ENCODE measurements around the gene LACTBL1. TPM values are rescaled to one million over a fixed set of nuclear protein-coding genes. Genes with fewer than 3 reads are reported as not detected.

The LACTBL1 gene
- total and polyA plus RNA-seq, 2 of the 4 experiments (the other 2 are of a cell fraction): not detected

- Histone ChIP-seq H2BK15ac (ENCODE audit: low read depth, low read length) (no peak overlapping the region), H4K8ac (ENCODE audit: low read depth in 2 of 2, low read length in 2 of 2) (no peak overlapping the region), H3K9ac (ENCODE audit: low read depth, low read length) (no peak overlapping the region), H3K56ac (ENCODE audit: extremely low read depth, insufficient read depth, low read length) (no peak overlapping the region), H2AFZ (replicated peaks; ENCODE audit: low read length, poor library complexity) (no peak overlapping the region), H2BK120ac (ENCODE audit: low read depth, low read length) (no peak overlapping the region), H3K18ac (ENCODE audit: low read depth, low read length) (no peak overlapping the region), H2BK5ac (ENCODE audit: low read depth, low read length, poor library complexity, severe bottlenecking) (no peak overlapping the region), H3K14ac (replicated peaks; ENCODE audit: low read depth, low read length) (no peak overlapping the region), H3K27ac (ENCODE audit: insufficient read depth, low read length) (no peak overlapping the region), H3K4ac (ENCODE audit: low read depth, low read length) (no peak overlapping the region), H3K9me1 (ENCODE audit: insufficient read depth, low read length) (no peaks in the 10 kb centered on the region; the same call in 1 of the 2 replicates), H4K20me1 (ENCODE audit: insufficient read depth, low read length) (no peaks in the 10 kb centered on the region), H3K23ac (ENCODE audit: low read depth, low read length) (no peak overlapping the region), H4K5ac (ENCODE audit: low read depth, low read length) (no peak overlapping the region), H3K9me3 (ENCODE audit: control insufficient read depth, insufficient read depth, low read length) (peaks cover 6% of the 10 kb centered on the region; the same call in 1 of the 2 replicates), H2AK9ac (replicated peaks; ENCODE audit: low read depth, low read length, poor library complexity) (no peak overlapping the region), H4K91ac (ENCODE audit: insufficient read depth, low read depth, low read length) (no peak overlapping the region), H3K79me1 (ENCODE audit: low read depth in 1 of 2, low read length in 2 of 2) (no peaks in the 10 kb centered on the region), H2AK5ac (ENCODE audit: low read depth, low read length) (no peak overlapping the region), H3K4me3 (ENCODE audit: insufficient read depth, low read depth, low read length) (no peak overlapping the region), H2BK20ac (ENCODE audit: low read depth, low read length) (no peak overlapping the region), H3K4me1 (ENCODE audit: control insufficient read depth, insufficient read depth, low read length) (peaks cover 9% of the 10 kb centered on the region), H3K36me3 (ENCODE audit: control insufficient read depth, insufficient read depth, low read length) (no peaks in the 10 kb centered on the region), H3K27me3 (ENCODE audit: control insufficient read depth, insufficient read depth, low read length) (peaks cover 12% of the 10 kb centered on the region; the same call in 1 of the 2 replicates), H3K4me2 (ENCODE audit: low read depth, low read length) (no peak overlapping the region)
- POLR2A ChIA-PET (ENCODE audit: unreplicated experiment): no interaction called here
- no TSS peak for BruUV-seq (replicated peaks)
- TF ChIP-seq BHLHE40 (IDR thresholded peaks at IDR 0.05; ENCODE audit: low read depth, low read length) (no peak), RFX5 (IDR thresholded peaks at IDR 0.05; ENCODE audit: low read depth, low read length) (no peak), POLR2A (IDR thresholded peaks at IDR 0.05; ENCODE audit: low read depth, low read length) (no peak)
- intact Hi-C loops (cut with micrococcal nuclease) (no loop called here), in situ Hi-C loops (cut with MboI; ENCODE audit: low sequenced_read_pairs) (loop anchor here (5.0 kb wide), 1 partner anchor 250 kb away; no protein-coding TSS in a partner anchor), dilution Hi-C loops (cut with HindIII; ENCODE audit: low sequenced_read_pairs, unreplicated experiment) (no loop called here)
- 100% methylated on average over 1 of the region's 1 CpG; no CpG with 5 or more reads in 1 of the 2 experiments for WGBS, 2 experiments (ENCODE audit: extremely low coverage in 2 of 2, insufficient read length in 1 of 2)
- DNase-seq (peak; percentile 43), ATAC-seq (ENCODE audit: low read depth) (no peak)
- CTCF ChIA-PET: no interaction called here
These were observed 50.0 kb downstream of the LACTBL1 start for GRCh38 chr1:22922640-22923039.
